Osteocyte (in vitro differentiated cells): Measurements from ENCODE around the gene TWF2. TPM values are rescaled to one million over a fixed set of nuclear protein-coding genes. Genes with fewer than 3 reads are reported as not detected.

ENCODE experiments used
- DNase-seq: peaks from one replicate; pipeline ENCODE4 v3.0.0; 2021; ENCODE audit warnings: mixed read lengths; ENCODE audit not compliant: unreplicated experiment; ENCODE audit errors: extremely low spot score
- H3K27ac Mint-ChIP-seq: one replicate; pipeline ENCODE4 v1.8.0; 2021; ENCODE audit warnings: mild to moderate bottlenecking, mixed read lengths; ENCODE audit not compliant: unreplicated experiment
- H3K27me3 Mint-ChIP-seq: one replicate; pipeline ENCODE4 v1.8.0; 2021; ENCODE audit warnings: mixed read lengths; ENCODE audit not compliant: unreplicated experiment
- H3K36me3 Mint-ChIP-seq: one replicate; pipeline ENCODE4 v1.8.0; 2021; ENCODE audit warnings: mixed read lengths; ENCODE audit not compliant: unreplicated experiment
- H3K4me1 Mint-ChIP-seq: one replicate; pipeline ENCODE4 v1.8.0; 2021; ENCODE audit warnings: mixed read lengths; ENCODE audit not compliant: unreplicated experiment
- H3K4me3 Mint-ChIP-seq: one replicate; pipeline ENCODE4 v1.8.0; 2021; ENCODE audit warnings: mild to moderate bottlenecking, moderate library complexity, mixed read lengths; ENCODE audit not compliant: unreplicated experiment
- H3K9me3 Mint-ChIP-seq: one replicate; pipeline ENCODE4 v1.8.0; 2021; ENCODE audit warnings: mixed read lengths; ENCODE audit not compliant: unreplicated experiment
- total RNA-seq: library from RNA; stranded (reverse); gene quantifications from 2 replicates; pipeline ENCODE4 v1.2.1, GENCODE V29; 2021
- TF ChIP-seq, protein P1 (sequence below): fragments of 200-600 bp; sonication (generic); IDR thresholded peaks from 2 replicates; pipeline ENCODE4 v1.5.0; 2021; ENCODE audit warnings: antibody characterized with exemption, mild to moderate bottlenecking, moderate library complexity

Gene TWF2
- total RNA-seq, 1 donor from 2014 or later, result 58.6 TPM

DNA sequence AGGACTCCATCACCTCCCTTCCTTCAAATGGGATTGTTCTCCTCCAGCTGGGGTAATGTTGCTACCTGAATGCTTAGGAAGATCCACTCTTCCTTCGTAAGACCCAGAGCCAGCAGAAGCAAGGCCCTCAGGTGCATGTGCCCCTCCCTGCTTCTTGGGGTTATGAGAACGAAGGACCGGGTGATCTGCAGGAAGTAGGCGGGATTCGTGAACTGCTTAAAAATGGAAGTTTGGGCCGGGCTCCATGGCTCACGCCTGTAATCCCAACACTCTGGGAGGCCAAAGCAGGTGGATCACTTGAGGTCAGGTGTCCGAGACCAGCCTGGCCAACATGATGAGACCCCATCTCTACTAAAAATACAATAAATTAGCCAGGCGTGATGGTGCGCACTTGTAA, 21.6 kb downstream of the TWF2 start:
- H3K27me3 Mint-ChIP-seq, result no peaks in the 10 kb centered on the region
- TF ChIP-seq, protein P1, sequence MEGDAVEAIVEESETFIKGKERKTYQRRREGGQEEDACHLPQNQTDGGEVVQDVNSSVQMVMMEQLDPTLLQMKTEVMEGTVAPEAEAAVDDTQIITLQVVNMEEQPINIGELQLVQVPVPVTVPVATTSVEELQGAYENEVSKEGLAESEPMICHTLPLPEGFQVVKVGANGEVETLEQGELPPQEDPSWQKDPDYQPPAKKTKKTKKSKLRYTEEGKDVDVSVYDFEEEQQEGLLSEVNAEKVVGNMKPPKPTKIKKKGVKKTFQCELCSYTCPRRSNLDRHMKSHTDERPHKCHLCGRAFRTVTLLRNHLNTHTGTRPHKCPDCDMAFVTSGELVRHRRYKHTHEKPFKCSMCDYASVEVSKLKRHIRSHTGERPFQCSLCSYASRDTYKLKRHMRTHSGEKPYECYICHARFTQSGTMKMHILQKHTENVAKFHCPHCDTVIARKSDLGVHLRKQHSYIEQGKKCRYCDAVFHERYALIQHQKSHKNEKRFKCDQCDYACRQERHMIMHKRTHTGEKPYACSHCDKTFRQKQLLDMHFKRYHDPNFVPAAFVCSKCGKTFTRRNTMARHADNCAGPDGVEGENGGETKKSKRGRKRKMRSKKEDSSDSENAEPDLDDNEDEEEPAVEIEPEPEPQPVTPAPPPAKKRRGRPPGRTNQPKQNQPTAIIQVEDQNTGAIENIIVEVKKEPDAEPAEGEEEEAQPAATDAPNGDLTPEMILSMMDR, result no peak
- H3K4me1 Mint-ChIP-seq, result peaks cover 11% of the 10 kb centered on the region
- DNase-seq, result no peak
- no peak overlapping the region for H3K4me3 Mint-ChIP-seq
- peak overlapping the region; percentile 28 for H3K27ac Mint-ChIP-seq
- H3K9me3 Mint-ChIP-seq, result no peaks in the 10 kb centered on the region
- peaks cover 28% of the 10 kb centered on the region for H3K36me3 Mint-ChIP-seq

- Mint-ChIP-seq H3K9me3 (no peaks in the 10 kb centered on the region), H3K27me3 (no peaks in the 10 kb centered on the region), H3K4me3 (no peak overlapping the region), H3K4me1 (peaks cover 11% of the 10 kb centered on the region), H3K27ac (peak overlapping the region; percentile 28), H3K36me3 (peaks cover 34% of the 10 kb centered on the region)
- no peak for DNase-seq
- TF ChIP-seq, protein P1, result no peak
Observed at GRCh38 chr3:52216585-52217408, 22.2 kb downstream of the TWF2 start.

GRCh38 chr3:52215351-52215750, 23.6 kb downstream of the TWF2 start:
- Mint-ChIP-seq H3K9me3 (no peaks in the 10 kb centered on the region), H3K36me3 (peaks cover 45% of the 10 kb centered on the region), H3K27me3 (no peaks in the 10 kb centered on the region), H3K4me1 (peaks cover 10% of the 10 kb centered on the region), H3K27ac (no peak overlapping the region), H3K4me3 (no peak overlapping the region)
- DNase-seq, result no peak
- TF ChIP-seq, protein P1, result no peak

GRCh38 chr3:52213901-52214300, 25.1 kb downstream of the TWF2 start:
- Mint-ChIP-seq H3K9me3 (no peaks in the 10 kb centered on the region), H3K4me1 (peaks cover 10% of the 10 kb centered on the region), H3K27ac (no peak overlapping the region), H3K4me3 (no peak overlapping the region), H3K36me3 (peaks cover 57% of the 10 kb centered on the region), H3K27me3 (no peaks in the 10 kb centered on the region)
- TF ChIP-seq, protein P1, result no peak
- DNase-seq, result no peak

- no peaks in the 10 kb centered on the region for H3K27me3 Mint-ChIP-seq
- TF ChIP-seq, protein P1, result no peak
- H3K27ac Mint-ChIP-seq, result no peak overlapping the region
- H3K9me3 Mint-ChIP-seq, result no peaks in the 10 kb centered on the region
- peaks cover 64% of the 10 kb centered on the region for H3K36me3 Mint-ChIP-seq
- peaks cover 10% of the 10 kb centered on the region for H3K4me1 Mint-ChIP-seq
- no peak overlapping the region for H3K4me3 Mint-ChIP-seq
- DNase-seq, result no peak
Observed at GRCh38 chr3:52213005-52213404, 26.0 kb downstream of the TWF2 start.
